T1000 (cell line): ENCODE results near the gene MCUB.

Experiments
- DNase-seq: peaks from one replicate; lab custom pipeline; 2025; ENCODE audit warnings: mixed read lengths; lab: John Stamatoyannopoulos, UW

MCUB gene

DNA sequence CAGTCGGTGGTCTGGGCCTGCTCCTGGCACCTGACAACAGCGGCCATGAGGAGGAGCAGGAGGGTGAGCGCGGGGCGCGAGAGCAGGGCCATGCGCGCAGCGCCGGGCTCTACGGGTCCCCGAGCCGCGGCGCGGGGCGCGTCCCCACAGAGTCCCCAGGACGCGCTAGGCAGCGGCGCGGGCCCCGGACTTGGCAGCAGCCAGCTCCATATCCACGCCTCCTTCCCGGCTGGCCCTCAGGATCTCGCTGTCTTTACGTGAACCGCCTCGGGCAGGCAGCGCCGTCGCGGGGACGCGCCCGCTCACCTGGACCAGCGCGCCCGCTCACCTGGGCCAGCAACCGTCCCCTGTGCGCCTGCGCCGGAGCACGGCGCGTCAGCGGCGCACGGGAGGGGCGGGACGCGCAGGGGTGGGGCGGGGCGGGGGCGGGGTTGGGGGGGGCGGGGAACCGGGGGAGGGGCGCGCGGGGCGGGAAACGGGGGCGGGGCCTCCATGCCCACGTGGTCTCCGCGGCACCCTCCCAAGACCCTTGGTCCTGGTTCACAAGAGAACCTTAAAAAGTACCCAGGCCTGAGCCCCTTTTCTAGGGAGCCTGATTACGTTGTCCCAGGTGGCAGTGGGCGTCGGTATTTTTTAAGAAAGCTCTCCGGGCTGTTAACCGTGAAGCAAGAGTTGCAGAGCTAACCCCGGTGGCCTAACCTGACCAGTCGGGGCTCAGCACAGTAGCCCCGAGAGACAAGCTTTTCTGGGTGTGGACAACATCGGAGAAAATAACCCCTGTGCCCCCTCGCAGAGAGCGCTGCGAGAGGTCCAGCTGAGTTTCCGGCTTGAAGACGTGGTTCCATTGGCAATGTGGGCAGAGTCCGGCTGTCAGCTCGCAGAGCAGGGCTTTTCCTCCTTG lies 169.9 kb downstream of the MCUB start, which contains the start of gene PLA2G12A:
Gene PLA2G12A (minus strand): TSS at position 353 of the 901 bp plus-strand sequence. CDS start 261 bp downstream, at position 92.
- peak; percentile 65 for DNase-seq

DNA sequence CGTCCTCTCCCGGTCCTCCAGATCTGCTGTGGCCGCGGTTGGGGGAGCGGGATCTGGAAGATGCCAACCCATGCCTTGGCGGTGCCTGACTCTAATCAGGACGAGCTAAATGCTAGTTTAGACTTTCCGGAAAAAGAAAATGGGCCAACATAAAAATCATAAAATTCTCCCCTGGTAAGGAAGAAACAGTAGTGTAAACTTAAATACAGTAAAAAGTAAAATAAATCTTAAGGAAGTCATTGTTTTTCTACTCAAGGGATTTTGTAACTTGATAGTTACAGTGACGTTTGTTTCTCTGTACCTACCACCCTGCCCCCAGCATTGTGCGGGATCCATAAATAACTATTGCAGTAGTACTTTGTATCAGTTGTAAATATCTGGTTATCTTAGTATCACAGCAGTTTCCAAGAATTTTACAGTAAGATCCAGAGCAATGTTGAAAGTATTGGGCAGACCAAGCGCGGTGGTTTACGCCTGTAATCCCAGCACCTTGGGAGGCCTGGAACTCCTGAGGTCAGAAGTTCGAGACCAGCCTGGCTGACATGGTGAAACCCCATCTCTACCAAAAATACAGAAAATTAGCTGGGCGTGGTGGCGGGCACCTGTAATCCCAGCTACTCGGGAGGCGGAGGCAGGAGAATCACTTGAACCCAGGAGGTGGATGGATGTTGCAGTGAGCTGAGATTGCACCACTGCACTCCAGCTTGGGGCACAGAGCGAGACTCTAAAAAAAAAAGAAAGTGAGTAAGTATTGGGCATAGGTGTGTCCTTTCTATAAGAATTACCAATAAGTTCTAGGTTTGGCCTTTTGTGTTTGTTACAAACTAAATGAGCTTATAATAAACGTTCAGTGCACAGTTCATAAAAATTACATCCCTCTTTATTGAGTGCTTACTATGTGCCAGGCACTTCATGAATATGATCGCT lies 170.8 kb downstream of the MCUB start:
- no peak for DNase-seq

DNA sequence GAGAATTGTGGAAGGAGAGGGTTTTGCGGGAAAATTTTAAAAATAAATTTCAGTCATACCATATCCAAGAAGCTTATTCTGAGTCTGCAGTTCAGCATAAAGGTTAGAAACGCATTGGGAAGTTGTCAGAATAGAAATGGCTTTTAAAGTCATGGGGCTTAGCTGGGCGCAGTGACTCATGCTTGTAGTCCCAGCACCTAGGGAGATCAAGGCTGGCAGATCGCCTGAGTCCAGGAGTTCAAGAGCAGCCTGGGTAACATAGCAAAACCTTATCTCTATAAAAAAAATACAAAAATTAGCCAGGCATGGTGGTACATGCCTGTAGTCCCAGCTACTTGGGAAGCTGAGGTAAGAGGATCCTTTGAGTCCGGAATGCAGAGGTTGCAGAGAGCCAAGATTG lies 173.7 kb downstream of the MCUB start:
- no peak for DNase-seq

DNA sequence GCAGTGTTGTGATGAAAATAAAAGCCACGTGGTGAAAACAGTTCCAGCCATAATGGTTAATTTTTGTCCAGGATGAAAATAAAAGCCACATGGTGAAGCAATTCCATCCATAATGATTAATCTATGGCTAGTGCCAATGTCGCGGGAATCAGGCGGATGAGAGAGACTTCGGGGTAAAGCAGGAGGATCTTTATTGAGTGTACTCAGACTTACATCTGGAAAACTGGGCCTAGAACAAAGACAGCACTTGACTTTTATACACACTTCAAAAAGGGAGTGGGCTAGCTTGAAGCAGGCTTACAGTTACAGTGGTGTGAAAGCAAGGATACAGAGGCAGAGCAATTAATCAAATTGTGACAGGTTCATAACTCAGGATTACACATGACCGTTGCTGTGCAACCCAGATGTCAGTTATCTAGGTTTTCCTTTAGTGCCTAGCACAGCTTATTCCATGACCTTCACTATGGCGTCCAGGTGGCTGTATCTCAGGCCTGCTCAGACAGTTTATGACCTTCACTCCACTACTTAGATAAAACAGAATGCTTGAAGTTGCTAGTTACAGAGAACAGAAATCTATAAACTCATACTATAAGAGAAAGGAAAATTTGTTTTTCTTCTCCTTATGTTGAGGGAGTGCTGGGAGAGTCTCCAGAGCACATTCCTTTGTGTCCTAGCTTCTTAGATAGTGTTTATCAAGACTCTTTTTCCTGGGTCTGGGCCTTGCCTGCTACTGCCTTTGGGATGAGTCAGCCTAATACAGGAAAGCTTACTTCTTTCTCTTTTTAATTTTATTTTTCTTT lies 175.7 kb downstream of the MCUB start:
- DNase-seq, result no peak
